LNCAP (cell line): ENCODE results near the gene MXRA7.

ENCODE experiments used
- TF ChIP-seq, protein P1 (sequence below): fragments of 450-650 bp; IDR thresholded peaks from 2 replicates; pipeline ENCODE4 v1.5.1; 2017; ENCODE audit warnings: mild to moderate bottlenecking

Gene MXRA7

DNA sequence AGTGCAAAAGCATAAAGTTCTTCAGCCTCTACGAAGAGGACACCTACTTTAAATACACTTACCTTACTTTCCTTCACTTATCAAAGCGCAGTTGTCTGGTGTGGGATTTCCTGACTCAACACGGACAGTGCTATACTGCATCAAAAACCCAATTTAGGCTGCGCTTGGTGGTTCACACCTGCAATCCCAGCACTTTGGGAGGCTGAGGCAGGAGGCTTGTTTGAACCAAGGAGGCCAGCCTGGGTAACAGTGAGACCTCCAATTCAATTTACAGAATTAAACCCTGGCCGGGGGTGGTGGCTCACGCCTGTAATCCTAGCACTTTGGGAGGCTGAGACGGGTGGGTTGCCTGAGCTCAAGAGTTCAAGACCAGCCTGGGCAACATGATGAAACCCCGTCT, 11.5 kb upstream of the MXRA7 start:
- TF ChIP-seq, protein P1, sequence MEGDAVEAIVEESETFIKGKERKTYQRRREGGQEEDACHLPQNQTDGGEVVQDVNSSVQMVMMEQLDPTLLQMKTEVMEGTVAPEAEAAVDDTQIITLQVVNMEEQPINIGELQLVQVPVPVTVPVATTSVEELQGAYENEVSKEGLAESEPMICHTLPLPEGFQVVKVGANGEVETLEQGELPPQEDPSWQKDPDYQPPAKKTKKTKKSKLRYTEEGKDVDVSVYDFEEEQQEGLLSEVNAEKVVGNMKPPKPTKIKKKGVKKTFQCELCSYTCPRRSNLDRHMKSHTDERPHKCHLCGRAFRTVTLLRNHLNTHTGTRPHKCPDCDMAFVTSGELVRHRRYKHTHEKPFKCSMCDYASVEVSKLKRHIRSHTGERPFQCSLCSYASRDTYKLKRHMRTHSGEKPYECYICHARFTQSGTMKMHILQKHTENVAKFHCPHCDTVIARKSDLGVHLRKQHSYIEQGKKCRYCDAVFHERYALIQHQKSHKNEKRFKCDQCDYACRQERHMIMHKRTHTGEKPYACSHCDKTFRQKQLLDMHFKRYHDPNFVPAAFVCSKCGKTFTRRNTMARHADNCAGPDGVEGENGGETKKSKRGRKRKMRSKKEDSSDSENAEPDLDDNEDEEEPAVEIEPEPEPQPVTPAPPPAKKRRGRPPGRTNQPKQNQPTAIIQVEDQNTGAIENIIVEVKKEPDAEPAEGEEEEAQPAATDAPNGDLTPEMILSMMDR, result no peak

- TF ChIP-seq, protein P1, result no peak
Measured at GRCh38 chr17:76721463-76721862, 10.7 kb upstream of the MXRA7 start.

GRCh38 chr17:76720941-76721340, 10.2 kb upstream of the MXRA7 start:
- TF ChIP-seq, protein P1, result no peak

DNA sequence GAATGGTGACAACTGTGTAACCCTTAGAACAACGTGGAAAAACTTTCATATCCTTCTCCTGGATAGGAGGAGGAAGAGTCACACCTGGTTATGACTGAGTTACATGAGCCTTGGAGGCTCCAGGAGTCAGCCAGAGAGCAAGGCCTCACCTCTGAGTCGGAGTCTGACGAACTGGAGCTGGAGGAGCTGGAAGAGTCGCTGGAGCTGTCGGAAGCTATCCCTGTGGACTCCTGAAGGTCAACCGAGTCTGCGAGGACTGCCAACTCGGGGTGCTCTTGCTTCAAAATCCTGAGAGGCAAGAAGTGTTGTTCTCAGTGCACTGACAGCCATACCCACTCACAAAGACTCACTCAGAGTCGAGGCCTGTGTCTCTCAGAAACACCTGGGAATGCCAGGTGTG, 9.4 kb upstream of the MXRA7 start:
- TF ChIP-seq, protein P1, result no peak

- TF ChIP-seq, protein P1, result no peak
Measured at GRCh38 chr17:76718516-76718915, 7.8 kb upstream of the MXRA7 start.

DNA sequence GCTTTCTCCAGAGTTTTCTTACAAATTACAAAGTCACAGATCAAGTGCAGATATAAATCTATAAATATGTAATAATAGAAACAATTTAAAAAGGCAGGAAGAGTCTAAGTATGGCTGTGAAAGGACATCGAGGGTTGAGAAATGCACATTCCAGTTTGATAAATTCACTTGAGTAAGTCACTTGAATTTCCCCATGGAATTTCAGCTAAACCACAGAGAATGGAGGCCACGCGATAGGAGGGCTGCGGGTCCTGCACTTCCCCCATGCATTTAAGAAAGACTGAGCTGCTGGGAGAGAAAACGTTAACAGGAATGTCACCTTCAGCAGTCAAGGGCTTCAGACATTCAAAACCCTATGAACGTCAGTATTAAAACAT, 6.1 kb upstream of the MXRA7 start:
- TF ChIP-seq, protein P1, result no peak

DNA sequence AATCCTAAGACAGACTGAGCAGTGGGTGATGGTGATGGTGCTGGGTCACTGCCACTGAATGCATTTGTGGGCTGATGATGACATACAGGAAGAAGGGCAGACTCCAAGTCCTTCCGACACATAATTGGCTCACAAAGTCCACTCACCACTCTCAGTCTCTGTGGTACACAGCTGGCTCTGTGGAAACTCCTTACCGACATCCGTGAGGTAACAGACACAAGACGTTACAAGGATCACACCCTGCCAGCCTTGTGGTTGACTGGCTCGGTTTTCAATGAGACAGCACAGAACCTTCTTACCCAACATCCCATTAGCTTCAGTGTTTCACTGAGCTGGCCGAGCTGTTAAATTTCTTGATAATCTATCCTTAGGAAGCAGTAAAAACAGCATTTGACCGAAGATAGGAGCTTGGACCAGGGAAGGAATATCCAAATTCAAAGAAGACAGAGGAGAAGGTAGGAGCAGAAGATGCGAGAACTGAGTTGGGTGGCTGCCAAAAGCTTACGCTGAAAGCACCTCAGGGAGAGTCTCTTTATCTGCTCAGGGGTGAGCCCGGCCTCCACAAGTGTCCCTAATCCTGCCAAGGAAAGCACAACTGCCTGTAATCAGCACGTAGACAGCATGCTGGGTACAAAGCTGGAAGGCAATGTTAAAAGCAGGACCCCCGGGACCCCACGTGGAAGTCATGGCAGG, 5.5 kb upstream of the MXRA7 start:
- TF ChIP-seq, protein P1, result no peak

- TF ChIP-seq, protein P1, result no peak
Measured at GRCh38 chr17:76715496-76715830, 4.7 kb upstream of the MXRA7 start.
